NCI-H2227 (cell line): ENCODE results near the gene SLC1A4.
"Not testable (repeated sequence)": the region's sequence is repeated elsewhere in the genome, so short reads cannot be mapped to it uniquely, and the experiment has no call there.

Source experiments
- DNase-seq: peaks from one replicate; lab custom pipeline; 2025; ENCODE audit not compliant: unreplicated experiment; lab: John Stamatoyannopoulos, UW

Gene SLC1A4

DNA sequence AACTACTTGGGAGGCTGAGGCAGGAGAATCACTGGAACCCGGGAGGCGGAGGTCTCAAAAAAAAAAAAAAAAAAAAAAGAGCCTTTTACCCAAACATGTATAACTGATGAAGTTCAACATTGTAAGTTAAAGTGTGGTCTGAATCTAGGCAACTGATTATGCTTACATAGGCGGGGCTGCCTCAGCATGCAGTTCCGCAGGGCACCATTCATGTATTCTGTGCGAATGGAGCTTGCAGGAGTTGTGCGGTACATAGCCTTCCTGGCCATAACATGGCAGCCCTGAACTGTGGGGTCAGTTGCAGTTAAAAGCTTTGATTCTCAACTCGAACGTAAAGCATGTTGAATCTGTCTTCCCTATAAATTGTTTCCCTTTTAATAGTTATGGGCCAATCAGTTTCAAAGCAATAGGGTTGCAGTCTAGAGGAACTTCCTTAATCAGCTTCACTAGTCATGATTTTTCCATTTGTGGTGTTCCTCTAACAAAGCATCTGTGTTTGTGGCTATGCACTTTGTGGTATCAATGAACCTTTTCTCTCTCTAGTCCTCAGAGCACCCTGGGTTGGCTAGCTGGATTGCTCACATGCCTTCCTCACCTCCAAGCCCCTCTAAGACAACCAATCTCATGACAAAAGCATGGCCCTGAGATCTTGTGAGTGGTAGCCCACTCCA lies 36.4 kb downstream of the SLC1A4 start:
- DNase-seq = no peak

DNA sequence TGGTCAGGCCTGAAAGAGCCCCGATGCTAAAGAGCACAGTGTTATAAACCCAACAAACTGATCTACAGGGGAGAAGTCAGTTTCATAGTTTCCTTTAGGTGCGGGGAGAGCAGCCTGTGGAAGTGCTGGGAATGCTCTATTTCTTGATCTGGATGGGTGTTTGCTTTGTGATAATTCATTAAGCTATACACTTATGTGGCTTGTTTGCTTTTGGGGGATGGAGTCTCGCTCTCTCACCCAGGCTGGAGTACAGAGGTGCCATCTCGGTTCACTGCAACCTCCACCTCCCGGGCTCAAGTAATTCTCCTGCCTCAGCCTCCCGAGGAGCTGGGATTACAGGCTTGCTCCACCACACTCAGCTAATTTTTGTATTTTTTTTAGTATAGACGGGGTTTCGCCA lies 37.0 kb downstream of the SLC1A4 start:
- no peak for DNase-seq

DNA sequence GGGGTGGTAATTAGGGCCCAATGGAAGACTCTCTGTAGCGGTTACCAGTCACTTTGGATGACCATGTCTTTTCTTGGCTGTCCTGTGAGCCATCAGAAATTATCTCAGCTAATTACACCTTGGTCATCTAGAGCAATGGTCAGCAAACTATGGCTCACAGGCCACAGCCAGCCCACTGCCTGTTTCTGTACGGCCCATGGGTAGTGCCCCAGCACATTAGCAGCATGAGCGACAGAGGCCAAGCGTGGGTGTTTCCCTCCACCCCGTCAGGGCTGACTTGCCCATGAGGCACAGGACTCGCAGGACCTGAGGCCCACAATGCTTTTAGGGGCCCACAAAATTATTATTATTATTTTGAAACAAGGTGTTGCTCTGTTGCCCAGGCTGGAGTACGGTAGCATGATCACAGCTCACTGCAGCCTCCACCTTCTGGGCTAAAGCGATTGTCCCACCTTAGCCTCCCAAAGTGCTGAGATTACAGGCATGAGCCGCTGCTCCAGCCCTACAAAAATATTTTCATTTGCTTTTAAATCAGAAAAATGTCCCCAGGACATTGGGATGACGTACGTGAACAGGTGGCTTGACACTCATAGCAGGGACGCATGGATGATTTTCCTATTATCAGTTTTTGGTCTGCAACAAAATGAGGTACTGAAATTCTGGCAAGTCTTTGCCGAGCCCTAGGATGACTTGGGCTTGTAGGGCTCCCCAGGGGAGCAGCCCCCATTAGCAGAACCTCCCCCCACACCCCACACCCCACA lies 37.7 kb downstream of the SLC1A4 start:
- no peak for DNase-seq

DNA sequence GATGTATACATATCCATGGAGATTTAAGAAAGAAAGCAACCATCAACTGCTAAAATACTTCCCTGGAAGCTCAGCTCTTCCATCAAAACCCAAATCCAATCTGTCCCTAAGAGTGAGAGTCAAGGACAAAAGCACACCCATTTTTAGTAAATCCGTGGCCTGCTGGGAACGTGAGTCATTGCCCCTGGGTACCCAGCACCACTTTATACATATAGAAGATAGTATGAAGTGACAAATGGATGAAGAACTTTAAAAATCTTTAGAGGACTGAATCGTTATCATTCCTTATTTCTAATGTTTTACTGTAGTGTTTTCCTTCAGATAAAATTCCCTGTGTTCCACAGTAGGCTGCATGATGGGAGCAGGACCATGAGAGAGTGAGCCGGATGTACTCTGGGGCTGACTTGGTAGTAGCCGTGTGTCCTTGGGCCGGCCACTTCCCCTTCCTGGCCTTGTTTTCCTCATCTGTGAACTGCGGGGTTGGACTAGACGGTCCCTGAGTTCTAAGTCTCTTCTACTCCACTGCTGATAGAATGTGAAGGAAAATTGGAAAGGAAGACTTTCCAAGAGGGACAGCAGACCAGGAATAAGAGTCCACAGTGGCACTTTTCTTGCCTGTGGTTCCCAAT lies 38.5 kb downstream of the SLC1A4 start:
- DNase-seq = no peak

- DNase-seq = no peak
Measured at GRCh38 chr2:65030476-65031332, 41.5 kb downstream of the SLC1A4 start.

DNA sequence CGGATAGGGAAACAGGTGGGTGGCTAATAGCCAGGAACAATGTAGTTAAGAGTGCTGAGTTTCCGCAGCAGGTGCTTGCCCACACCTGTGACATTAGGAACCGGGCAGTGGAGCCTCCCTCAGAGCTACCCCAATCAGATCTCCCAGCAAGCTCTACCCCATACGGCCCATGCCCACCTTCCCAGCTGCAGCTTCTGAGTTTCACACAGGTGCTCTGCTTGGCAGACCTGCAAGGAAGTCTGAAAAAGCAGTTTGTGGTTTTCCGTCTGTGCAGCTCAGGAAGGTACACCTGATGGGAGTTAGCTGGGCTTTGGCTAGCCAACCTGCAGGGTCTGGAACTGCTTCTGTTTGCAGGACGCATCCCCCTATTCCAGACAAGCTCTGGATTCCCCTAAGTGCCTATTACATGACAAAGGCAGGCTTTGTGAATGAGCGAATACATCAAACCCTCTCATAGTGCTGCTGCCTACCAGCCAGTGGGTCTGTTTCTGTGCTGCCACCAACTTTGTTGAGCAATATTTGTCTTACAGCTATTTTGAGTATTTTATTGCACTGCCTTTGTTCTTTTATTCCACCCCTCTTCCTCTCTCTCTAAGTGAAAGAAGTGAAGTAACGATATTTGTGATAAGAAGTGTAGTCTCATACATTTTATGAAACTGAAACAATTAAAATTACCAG lies 42.3 kb downstream of the SLC1A4 start:
- no peak for DNase-seq

DNA sequence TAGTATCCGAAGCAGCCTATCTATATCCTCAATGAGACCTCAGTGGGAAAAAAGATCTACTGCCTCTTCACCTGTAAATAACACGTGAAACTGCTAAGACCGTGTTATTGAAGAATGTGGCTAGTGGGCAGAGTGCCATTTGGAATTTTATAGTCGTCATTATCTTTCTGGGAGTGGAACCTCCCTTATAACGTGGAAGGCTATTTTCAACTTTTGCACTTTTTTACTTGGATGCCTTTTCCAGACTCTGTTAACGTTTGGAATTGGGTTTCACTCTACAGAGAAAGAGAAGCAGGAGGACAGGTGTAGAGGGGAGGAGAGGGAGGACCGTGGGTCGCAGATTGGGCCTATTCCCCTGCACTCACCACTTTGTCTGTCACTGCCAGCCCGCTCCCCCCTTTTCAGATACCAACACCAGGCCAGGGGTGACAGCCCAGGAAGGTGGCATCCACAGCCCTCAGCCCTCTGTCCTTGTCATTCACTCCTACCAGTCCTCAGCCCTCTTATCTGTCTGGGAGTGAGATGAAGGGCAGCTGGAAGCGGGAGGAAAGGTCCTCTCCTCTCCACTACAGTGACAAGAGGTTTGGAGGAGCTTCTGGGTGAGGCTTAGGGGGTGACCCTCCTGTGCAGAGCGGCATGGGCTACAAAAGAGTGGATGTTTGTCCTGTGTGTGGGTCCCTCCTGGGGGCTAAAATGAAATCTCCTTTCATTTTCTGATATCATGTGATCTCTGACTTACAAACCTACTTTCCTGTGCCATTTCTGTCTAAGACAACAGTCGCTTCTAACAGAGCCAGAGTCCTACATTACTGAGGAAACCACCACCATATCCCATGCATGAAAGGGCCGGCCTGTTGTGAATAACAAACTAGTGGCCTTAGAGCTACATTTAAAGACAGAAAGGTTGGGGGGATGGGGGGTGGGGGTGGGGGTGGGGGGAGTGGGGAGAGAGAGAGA lies 43.1 kb downstream of the SLC1A4 start:
- no peak for DNase-seq

DNA sequence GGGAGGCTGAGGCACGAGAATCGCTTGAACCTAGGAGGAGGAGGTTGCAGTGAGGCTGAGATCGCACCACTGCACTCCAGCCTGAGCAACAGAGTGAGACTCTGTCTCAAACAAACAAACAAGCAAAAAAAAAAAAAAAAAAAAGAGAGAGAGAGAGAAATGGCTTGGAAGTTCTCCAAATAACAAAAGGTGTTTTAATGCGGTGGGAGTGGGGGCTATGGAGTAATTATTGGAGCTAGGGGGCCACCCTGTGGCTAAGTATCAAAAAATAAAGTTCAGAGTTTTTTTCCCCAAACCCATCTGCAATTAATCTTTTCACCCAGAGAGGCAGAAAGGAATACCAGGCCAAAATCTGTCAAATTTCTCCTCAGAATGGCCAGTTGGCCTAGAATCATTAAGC lies 44.0 kb downstream of the SLC1A4 start:
- no peak for DNase-seq

DNA sequence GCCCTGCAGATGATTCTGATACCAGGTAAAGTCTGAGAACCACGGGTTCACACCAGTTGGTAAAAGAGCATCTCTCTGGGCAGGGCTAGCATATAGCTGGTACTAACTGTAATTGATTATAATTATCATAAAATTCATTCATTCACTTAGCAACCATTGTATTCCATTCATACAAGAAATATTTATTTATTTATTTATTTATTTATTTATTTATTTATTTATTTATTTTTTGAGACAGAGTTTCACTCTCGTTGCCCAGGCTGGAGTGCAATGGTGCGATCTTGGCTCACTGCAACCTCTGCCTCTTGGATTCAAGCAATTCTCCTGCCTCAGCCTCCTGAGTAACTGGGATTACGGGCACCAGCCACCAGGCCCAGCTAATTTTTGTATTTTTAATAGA lies 44.5 kb downstream of the SLC1A4 start:
- not testable (repeated sequence) for DNase-seq

- no peak for DNase-seq
Measured at GRCh38 chr2:65035351-65035943, 46.2 kb downstream of the SLC1A4 start.

DNA sequence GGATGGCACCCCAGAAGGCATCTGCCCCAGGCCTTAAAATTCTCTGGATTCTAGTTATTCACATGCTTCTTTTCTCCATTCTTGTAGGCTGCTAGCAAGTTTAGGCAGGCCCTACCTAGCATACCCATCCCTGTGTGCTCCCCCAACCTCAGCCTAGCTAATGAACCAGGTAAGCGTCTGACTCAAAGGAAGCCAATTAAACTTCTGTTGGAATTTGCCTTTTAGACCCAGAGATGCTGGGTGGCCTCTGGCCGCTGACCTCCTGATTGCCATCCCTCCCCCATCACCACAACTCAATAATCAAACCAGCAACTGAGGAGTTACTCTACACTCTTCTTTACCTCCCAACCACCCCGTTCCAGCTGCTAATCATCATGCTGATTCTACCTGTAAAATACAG lies 48.0 kb downstream of the SLC1A4 start:
- DNase-seq = no peak

- no peak for DNase-seq
Measured at GRCh38 chr2:65039640-65040039, 50.4 kb downstream of the SLC1A4 start.

DNA sequence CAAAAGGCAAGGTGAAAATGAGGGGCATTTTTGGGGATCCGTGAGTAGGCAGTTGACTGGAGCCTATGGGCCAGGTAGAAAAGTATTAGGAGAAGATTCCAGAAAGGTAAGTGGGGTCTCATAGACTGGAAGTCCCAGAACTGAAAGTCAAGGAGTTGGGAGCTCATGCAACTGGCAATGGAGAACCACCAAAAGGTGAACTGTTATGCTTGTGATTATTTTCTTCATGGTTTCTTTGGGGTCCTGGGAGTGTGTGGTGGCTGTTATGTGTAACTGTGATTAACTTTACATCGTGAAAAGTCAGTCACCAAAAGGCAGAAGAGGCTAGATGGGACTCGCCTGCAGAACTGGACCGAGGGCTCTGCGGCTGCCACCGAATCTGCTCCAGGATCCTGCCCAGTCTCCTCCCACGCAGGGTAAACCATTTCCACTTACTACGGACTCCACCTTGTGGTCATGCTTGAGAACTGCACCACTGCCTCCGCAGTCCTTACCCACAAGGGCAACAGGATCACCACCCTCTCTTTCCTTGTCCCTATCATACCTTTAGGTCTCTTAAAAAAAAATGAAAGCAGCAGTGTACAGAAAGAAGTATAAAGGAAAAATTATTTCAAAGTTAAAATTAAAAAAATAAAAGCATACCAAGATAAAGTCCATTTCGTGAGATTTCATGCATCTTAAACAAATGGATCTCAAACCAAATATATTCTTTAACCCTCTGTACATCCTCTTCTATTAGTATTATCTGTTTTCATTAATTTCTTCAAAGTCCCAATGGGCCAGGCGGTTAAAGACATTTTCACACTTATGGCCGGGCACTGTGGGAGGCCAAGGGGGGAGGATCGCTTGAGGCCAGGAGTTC lies 51.4 kb downstream of the SLC1A4 start:
- peak; percentile 84 for DNase-seq

DNA sequence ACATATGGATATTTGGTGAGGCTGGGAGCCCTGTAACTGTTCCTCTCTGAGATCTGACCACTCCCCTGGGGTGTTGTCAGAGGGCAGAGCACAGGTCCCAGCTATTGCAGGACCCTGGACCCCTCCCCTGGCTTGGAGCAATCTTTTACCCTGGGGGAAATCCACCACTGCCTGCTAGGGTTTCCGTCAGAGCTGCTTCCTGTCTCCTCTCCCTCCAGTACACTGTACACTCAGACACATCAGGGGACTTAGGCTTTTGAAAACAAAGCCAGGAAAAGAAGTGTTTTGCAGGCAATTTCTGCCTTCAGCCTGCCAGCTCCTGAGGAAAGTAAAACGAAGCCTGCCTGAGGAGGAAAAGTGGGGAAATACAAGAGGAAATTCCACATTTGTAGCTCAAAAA lies 53.8 kb downstream of the SLC1A4 start:
- DNase-seq = no peak

GRCh38 chr2:65044097-65044735 lies 55.0 kb downstream of the SLC1A4 start:
- no peak for DNase-seq

DNA sequence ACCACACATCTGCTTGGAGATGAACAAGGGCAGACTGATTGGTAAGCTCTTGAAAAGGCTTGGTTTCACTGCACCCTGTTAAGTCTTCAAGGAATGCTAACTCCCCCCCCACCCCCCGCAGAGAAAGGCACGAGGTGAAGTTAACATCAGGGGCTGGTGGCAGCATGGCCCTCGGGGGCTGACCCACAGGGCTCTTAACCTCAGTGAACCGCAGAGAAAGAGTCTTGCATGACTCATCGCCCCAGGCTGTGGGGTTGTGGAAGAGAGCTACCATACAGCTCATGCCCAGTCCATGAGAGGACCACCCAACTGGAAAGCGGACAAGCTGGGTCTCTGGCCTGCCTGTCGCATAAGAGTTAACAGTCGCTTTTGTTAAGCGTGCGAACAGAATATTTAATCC lies 56.5 kb downstream of the SLC1A4 start:
- DNase-seq = no peak

DNA sequence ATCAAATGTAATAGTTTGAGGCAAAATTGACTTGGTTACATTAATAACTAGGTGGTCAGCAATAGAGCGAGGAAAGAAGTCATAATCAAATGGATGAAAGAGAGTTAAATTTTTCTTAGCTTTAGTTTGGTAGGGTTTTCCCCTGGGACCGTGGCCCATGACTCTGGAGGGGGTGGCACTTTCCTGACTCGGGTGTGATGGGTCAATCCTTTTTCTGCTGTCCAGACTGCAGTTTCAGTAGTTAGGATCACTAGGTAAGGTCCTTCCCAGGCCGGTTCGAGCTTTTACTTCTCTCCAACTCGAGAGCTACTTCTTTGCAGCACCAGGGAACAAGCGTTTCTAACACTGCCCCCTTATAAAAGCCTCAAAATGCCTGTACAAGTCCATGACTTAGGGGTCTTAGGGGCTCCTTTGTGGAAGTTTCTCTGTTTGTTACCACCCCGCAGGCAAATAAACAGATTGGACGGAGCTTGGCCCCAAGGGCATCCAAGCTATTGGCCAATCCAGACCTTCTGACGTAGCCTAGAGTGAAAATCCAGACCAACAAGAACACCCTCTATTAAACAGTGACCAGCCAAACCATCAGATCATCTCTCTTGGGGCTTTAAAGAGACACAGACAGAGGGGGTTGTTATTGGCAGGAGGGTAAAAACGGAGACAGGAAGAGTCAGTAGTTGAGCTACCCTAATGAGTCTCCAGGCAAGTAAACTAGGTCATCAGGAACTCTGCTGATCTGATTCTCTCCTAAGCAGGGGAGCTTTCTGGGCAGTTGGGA lies 57.6 kb downstream of the SLC1A4 start:
- DNase-seq = no peak
